NAMALWA (cell line): ENCODE measurements around the gene CDYL.

ENCODE experiments used
- DNase-seq: peaks from one replicate; pipeline ENCODE4 v3.0.0-alpha.2; 2015; ENCODE audit warnings: low spot score

The CDYL gene, protein sequence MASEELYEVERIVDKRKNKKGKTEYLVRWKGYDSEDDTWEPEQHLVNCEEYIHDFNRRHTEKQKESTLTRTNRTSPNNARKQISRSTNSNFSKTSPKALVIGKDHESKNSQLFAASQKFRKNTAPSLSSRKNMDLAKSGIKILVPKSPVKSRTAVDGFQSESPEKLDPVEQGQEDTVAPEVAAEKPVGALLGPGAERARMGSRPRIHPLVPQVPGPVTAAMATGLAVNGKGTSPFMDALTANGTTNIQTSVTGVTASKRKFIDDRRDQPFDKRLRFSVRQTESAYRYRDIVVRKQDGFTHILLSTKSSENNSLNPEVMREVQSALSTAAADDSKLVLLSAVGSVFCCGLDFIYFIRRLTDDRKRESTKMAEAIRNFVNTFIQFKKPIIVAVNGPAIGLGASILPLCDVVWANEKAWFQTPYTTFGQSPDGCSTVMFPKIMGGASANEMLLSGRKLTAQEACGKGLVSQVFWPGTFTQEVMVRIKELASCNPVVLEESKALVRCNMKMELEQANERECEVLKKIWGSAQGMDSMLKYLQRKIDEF

DNA sequence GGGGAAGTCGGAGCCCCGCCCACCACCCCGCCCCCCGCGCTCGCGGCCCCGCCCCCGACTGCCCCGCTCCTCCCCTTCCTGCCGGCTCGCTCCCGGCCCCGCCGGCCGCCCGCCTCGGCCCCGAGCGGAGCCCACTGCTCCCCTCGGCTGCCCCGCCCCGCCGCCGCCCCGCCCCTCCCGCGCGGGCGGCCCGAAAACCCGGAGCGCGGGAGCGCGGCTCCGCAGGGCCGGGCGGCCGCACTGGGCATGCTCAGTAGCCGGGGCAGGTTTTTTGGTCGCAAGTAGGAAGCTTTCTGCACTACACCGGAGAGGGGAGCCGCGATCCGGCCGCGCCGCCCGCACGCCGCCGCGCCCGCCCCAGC lies at the start of gene CDYL:
Gene CDYL, plus strand, starts transcription at position 274 of the 362 bp plus-strand sequence. CDS start 380 bp downstream, outside the sequence.
- peak; percentile 89 for DNase-seq

DNA sequence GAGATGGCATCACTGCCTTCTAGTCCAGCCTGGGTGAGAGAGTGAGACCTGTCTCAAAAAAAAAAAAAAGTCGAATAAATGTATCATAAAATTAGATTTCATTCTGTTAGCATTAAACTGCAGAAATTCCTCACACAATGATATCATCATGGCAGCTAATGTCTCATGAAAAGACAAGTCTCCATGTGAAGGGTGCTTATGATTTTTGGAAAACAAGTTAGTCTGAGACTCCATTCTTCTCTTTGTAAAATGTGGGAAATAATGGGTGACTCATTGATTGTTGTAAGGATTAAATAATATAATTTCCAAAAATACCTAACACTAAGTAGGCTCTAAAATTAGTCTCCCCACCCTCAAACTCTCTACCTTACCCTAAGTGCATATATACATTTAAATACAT lies 49.6 kb upstream of the CDYL start:
- no peak for DNase-seq

DNA sequence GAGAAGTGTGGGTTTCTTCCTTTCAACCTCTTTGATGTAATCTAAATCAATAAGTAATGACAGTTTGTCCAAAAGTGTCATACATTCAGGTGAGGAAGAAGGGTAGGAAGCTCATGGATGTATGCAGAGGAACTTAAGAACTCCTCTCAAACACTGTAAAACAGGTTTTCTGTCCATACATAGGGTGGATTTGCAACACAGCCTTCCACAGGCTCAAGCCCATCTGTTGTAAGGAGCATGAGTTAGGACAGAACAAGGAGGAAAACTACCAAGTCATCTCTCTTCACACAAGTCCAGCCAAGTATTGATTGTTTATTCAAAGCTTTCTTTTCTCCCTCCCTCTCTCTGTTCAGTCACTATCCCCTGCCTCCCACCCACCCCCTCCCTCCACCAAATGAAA lies 49.0 kb upstream of the CDYL start:
- no peak for DNase-seq

DNA sequence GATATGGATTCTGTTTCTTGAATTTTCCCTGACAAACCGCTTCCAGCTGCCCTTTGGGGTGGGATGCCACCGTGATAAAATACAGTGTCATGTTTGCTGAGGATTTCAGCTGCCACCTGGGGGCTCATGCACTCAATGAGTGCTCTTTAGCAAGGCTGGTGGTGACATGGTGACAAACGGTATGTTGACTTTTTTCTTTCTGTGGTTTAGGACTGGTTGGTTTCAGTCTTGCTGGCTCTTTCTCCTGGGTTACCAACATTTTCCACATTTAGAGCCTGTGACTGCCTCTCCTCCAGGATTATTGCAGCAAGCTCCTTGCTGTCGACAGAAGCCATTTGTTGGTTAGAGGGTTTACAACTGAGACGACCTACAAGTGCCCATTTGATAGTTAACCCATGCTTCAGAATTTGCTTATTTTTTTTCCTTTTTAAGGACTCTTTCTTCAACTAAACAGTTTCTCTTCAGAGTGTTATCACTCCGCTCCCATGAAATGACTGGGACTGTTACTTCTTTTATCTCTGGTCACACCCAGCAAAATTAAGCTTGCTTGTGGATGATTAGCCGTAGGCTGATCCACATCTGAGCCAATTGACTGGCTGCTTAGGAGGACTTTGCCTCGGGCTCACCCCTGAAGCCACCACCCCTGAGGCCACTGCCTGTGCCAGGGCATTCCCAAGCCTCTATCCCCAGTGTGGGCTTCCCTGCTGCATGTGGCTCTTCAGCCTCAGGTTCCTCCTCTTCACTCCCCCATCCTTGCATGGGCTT lies 48.4 kb upstream of the CDYL start:
- DNase-seq, result peak; percentile 13

DNA sequence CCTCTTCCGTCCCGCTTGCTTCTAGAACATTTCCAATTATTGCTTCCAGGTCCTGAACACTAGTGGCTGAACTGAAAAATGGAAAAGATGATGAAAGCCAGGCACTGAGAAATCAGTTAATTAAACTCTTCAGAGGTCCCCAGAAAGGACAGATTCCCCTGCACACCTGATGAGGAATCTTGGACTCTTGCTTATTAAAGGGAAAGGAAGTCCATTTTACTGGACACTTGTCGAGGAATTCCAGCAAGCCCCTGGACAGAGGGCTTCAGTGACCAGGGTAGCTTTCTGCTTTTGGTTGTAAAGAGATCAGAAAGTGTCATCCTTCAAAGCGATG lies 47.8 kb upstream of the CDYL start:
- DNase-seq, result no peak

DNA sequence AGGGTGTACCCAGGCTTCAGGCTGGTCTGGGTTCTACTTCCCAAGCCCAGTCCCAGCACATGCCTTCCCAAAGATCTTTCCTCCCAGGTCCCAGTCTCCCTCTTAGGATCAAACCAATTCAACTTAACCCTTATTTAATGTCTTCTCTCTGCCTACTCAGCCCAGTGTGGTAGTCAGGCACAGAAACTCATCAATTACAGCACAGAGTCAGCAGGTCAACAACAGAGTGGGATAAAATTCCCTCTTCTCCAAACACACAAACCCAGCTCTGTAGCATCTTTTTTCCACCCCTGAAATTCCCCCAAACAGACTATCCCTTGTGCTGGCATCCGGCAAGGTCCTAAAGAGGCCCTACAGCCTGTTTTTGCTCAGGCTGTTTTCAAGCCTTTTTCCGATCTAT lies 47.3 kb upstream of the CDYL start:
- DNase-seq, result no peak

DNA sequence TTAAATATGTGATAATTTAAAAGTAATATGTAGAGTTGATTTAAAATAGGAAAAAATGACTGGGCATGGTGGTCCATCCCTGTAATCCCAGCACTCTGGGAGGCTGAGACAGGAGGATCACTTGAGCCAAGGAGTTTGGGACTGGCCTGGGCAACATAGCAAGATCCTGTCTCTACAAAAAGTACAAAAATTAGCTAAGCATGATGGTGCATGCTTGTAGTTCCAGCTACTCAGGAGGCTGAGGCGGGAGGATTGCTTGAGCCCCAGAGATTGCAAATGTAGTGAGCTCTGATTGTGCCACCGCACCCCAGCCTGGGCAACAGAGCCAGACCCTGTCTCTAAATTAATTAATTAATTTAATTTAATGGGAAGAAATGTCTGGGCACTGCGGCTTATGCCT lies 44.2 kb upstream of the CDYL start:
- no peak for DNase-seq

DNA sequence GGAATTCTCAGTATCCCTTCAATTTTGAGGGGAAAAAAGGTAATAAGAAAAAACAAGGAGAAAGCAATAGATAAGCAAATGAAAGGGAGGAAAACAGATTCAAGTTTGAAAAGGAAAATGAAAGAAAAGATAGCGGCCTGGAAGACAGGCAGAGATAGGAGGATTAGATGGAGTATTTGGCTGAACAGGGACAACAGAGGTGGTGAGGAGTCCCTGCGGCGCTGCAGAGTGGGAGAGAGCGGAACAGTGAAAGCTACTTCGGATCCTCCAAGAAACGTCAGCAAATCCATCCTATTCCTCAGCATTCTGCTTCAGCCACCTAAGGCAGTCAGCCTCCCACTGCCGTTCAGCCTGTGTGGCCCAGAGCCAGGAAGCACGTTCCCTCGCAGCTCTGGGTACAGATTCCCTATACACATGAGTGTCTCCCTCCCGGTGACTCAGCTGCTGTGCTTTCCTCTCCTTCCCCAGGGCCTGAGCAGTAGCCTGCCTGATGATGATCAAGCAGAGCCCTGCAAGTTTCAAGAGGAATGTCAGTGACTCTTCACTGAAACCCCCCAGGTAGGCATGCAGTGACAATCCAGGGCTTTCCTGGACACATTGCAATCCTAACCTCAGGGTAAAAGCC lies 43.4 kb upstream of the CDYL start:
- no peak for DNase-seq

DNA sequence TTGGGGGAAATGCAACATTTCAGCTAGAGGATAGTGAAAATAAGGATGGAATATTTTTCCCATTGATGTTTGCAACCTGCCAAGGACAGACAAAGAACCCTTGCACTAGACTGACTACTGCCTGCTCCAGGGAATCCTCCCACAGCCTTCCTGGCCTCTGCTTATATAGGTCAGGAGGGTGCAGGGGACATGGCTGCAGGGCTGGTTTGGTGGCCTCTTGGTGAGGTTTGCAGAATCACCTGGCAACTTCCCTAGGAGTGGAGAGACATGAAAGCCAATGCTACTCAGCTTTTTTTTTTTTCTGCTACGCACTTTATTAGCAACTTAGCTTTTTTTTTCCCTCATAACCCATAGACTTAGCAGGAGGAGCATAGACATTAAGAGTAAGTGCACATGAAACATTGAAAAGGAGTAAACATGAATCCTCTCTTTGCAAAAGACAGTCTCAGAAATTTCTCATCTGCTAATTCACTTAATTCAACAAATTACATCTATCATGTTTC lies 39.8 kb upstream of the CDYL start:
- DNase-seq, result no peak

DNA sequence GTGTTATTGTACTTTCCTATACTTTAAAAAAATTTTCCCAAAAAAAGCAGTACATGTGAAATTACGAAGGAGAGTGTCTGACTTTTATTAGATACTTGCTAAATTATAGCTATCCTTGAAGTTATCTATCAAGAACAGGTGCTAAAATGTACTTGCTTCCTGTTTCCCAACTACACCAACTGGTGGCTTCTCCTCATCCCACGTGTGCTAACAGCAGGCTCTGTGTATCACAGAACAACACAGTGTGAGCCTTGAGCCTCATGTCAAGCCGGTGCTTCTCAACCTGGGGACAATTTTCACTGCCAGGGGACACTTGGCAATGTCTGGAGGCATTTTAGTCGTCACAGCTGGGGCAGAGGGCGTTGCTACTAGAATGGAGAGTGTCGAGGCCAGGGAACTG lies 36.2 kb upstream of the CDYL start:
- no peak for DNase-seq

DNA sequence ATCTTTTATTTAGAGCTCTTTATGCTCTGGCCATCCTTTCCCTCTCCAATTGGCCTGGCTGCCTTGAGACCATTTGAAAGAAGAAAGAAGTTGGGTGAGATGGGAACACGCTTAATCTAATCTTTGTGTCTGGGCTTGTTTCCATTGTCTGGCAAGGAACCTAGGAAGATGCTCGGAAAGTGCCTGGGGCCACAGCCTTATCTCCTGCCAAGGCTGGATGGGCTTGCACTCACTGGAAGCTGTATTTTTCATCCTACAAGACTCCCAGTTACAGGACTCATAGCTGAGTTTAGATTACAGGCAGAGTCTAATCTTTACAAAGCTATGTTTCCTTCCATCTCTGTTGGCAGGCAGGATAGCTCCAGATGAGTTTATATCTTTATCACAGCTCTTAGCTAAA lies 33.1 kb upstream of the CDYL start:
- no peak for DNase-seq

DNA sequence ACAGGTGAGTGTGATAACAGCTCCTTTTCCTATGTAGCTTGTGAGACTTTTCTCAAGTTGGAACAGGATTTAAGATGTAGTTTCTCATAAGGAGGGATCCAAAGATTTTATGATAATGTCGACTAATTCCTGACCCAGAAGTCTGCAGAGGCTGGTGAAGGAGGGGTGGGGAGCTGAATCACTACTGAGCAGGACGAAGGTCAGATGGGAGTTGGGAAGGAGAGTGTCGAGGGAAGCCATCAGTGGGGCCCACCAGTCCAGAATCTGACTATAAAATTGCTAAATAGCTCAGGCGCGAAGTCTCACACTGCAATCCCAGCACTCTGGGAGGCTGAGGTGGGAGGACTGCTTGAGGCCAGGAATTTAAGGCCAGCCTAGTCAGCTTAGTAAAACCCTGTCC lies 32.3 kb upstream of the CDYL start:
- DNase-seq, result no peak

DNA sequence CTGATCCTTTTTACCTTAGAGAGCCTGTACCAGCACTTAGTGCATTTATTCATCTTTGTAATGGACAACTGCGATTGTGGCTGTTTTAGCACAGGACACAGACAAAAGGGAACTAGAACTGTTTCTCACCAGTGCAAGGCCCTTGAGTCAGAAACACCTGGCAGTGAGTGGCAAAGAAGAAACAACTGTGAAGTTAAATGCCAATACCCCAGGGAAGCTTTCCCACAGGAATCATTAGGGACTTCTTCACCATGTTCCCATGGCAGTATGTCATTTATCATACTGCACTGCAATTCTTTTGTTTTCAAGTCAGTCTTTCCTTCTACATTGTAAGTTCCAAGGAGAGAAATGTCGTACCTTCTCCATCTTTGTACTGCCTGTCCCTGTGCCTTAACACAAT lies 28.6 kb upstream of the CDYL start:
- no peak for DNase-seq

DNA sequence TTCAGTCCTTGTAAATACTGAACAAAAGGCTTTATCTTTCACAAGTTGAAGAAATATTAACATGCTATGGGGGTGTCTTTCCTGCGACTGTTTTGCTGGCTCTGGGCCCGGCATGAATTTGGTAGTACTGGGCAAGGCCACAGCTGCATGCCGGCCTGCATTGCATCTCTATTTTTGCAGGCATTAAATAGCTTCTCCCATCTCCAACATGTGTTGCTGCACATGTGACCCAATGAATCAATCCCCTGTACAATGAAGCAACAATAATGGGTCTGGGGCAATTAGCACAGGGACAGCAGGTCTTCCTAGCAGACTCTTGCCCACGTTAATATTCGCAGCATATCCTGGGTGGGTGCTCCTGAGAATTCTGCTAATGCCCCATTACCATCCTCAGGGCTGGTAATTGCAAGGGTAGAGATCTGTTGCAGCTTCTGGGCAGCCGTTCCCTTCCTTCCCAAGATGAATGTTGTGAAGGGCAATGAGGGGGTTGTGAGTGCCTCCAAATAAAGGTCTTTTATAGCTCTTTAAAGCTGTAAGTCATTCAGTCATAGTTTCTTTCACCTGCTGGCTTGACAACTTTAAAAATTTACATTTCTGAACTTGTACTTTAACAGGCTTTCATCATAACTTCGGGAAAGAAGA lies 24.3 kb upstream of the CDYL start:
- no peak for DNase-seq

DNA sequence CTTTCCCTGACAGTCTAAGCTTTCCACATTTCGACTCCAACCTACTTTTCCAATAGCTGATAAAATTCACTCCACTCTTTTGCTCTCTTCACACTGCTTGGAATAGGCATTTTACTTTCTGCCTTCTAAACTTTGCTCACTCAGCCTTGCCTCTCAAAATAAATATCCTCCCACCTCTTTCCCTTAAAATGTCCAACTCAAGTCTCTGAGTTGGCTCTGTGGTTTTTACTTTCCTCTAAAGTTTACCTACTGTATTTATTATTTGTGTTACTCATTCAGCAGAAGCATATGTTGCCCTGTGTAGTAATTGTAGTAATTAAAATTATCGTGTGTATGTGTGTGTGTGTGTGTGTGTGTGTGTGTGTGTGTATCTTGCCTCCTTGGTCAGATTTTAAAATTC lies 20.0 kb upstream of the CDYL start:
- no peak for DNase-seq

DNA sequence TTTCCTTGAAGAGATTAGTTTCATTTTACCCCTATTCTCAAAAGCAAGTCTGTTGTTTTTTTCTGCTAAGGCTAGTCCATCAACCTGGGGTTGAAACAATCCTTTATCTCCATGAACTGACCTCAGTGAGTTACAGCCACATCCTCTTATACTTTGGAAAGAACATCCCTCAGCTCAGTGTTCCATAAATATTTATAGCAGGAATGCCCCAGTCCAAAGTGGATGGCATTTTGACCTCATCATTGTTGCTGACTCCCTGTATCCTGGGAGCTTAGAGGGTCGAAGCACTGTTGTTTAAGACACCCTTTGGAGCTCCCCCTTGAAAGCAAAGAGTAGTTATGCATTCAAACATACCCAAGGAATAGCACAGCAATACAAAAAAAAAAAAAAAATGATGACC lies 16.2 kb upstream of the CDYL start:
- DNase-seq, result no peak

DNA sequence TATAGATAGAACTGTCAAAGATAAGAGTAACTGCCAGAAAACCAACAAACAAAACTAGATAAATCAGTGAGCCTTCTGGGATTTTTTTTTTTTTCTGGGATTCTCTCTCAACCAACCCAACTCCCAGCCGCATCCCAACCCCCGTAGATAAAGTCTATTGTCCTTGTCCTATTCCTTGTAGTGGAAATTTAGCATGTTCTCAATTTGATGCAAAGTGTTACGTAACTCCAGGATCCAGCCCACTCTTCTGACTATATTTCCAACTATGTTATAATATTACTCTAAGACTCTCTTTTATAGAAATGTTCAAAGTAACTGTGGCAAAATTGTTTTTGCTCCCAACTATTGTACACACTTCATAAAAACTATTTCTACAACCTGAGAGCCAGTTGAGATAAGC lies 15.4 kb upstream of the CDYL start:
- no peak for DNase-seq

DNA sequence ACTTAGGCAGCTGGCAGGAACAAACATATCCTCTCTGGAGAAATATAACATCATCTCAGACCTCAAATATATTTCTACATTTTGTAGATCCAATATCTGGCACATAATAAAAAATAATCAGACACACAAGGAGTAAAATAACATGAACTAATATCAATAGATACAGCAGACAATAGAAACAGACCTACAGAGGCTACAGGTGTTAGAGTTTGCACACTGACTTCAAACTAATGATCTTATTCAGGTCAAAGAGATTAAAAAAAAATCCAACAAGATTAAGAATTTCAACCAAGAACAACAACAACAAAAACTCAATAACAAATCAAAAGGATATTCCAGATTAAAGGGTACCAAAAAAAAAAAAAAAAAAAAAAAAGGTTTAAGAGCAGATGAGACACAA lies 13.9 kb upstream of the CDYL start:
- DNase-seq, result no peak

DNA sequence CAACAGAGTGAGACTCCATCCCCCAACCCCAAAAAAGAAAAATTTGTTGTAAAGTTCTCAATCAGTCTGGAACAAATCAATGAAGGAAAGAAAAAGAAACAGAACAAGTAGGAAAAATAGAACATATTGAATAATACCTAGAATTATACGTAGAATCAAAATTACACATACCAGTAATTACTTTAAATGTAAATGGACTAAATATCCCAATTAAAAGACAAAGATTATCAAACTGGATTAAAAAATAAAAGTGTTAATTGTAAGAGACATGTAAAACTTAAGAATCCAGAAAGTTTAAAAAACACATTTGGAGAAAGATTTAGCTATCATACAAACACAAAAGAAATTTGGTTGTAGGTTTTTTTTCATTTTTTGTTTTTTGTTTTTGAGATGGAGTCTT lies 12.3 kb upstream of the CDYL start:
- no peak for DNase-seq

DNA sequence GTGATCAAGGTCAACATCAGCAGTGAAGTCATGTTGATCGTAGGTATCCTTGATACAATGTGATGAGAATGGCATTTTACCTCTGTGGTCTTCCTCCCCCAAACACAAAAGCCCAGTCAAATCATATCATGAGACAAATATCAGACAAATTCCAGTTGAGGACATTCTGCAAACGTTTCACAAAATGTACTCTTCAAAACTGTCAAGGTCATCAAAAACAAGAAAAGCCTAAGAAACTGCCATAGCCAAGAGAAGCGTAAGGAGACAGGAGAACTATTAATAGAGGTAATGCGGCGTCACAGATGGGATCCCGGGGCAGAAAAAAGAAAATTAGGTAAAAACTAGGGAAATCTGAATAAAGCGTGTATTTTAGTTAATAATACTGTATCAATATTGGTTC lies 7.4 kb upstream of the CDYL start:
- no peak for DNase-seq

DNA sequence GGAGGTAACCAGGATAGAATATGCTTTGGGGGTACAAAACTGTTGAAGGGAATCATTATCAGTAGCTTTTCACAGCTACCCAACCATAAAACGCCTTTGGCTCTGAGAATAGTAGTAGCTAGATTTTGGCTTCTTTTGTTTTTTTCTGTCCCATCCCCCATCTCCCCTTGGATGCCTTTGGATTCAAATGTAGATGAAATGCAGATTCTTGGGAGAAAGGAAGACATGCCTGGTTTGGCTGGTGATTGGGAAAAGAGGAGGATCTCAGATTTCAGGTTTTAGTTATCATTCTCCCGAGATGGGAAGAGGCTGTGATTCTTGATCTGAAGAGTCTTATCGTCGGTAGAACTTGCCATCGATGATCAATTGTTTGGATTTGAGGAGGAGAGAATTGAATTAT lies 3.5 kb upstream of the CDYL start:
- no peak for DNase-seq

DNA sequence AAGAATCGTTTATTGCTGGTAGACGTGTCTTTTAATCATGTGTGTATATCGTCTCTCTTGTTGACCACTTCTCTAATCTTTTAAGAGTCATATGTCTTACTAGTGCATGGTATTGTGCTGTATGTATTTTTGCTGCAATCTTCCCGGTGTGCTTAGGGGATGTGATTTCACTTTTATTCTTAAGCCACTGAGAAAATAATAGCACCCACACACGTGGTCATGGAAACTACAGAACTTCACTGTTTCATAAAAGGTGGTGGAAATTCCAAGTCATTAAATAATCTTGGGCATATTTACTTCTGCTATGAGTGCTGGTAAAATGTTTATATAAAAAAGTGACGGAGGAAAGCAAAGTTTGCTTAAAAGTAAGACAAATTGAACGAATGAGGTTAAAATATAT lies 3.0 kb upstream of the CDYL start:
- DNase-seq, result no peak
